SH-SY5Y (cell line): ENCODE results near the gene SPPL2B.

Experiments
- GATA2 ChIP-seq: IDR thresholded peaks from 2 replicates; pipeline ENCODE4 v1.6.1; 2011; ENCODE audit warnings: mild to moderate bottlenecking, low read depth, low read length
- GATA3 ChIP-seq: IDR thresholded peaks from 2 replicates; pipeline ENCODE4 v1.6.1; 2011; ENCODE audit warnings: low read depth, mild to moderate bottlenecking, low read length, moderate library complexity

DNA sequence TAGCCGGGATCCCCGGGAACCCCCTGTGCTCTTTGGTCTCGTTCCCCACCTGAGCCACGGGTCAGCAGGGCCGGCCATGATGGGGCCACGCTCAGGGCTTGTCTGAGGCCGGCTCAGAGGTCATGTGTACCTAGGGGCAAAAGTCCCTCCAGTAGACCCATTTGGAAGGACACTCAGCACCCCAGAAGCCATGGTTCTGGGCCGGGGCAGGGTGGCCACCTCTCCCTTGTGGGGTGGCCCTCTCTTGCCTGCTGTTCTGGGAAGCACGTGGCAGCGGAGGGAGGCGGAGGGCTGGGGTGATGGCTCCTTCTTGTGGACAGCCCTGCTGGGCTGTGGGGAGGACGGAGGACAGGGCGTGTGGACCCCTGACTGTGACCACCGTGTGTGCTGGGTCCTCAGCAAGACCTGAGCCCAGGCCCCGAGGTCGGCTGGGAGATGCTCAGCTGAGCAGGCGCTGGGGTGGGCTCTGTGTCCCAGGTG, 40.1 kb upstream of the SPPL2B start:
- no peak for TF ChIP-seq GATA2
- no peak for TF ChIP-seq GATA3
